GM18517 (cell line): ENCODE results near the gene ARPC5.
"Not testable (repeated sequence)": the region's sequence is repeated elsewhere in the genome, so short reads cannot be mapped to it uniquely, and the experiment has no call there.

Experiments used
- ATAC-seq: cut with Tn5 transposase; IDR thresholded peaks from one replicate; pipeline ENCODE4 v1.9.1; 2021; ENCODE audit warnings: mild to moderate bottlenecking, moderate library complexity; ENCODE audit not compliant: unreplicated experiment

Gene ARPC5

DNA sequence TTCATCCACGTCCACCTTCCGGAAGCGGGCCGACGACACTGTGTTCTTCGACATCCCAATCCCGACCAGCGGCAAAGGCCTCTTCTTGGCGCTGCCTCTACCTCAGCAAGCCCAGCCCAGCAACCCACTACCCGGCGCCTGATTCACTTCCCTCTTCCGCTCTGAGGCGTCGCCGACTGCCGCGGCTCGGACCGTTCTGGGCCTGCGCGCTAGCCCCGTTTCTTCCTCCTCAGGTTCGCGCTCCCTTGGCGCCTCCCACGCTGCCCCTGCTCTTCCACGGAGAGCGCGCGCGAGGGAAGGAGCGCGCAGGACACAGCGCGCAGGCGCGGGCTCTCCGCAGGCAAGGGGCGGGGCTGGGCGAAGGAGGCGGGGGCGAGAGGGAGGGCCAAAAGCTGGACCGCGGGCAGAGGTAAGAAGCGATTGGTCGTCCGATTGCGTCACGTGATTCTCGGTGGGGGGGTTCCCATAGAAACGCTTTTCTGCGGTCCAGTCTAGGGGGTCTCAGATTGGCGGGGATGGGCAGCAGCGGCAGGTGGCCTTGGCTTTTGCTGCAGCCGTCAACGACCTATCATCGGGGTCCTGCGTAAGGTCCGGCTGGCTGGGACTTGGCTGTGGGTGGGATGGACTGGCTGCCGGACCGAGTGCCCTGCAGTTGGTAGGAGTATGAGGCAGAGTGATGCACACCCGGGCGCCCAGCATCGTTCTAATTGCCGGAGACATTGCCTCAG, at the start of gene ARPC5:
ARPC5 (minus strand) TSS at position 178 of the 728 bp plus-strand sequence; CDS start at position 54, 124 bp downstream.
- peak; percentile 59 for ATAC-seq

DNA sequence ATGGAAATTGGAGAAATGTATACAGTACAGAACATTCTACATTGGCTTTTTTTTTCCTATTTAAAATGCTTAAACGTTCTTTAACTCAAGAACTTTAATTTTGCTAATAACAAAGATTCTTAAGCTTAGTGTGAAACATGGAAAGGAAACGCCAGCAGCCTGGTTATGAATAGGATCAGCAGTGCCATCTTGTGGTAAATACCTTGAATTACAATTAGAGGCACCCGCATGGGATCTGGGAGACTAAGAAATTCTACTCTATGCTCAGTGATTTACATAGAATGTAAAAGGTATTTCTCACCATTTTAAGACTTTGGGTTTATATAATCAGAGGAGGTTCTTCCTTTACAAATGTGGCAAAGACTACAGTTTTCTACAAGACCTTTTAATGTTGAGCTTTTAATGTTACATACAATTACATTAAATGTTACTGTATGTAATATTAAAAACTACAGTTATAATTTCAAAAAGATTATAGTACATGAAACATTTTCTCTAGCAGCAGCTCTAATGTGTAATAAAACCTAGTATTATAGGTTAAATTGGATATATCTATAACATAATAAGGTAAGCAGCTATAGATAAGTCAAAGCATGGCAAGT, 49.6 kb upstream of the ARPC5 start:
- peak; percentile 60 for ATAC-seq

DNA sequence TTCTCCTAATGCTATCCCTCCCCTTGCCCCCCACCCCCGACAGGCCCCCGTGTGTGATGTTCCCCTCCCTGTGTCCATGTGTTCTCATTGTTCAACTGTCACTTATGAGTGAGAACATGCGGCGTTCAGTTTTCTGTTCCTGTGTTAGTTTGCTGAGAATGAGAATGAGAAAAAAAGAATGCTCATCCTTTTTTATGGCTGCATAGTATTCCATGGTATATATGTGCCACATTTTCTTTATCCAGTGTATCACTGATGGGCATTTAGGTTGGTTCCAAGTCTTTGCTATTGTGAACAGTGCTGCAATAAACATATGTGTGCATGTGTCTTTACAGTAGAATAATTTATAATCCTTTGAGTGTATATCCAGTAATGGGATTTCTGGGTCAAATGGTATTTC, 43.8 kb upstream of the ARPC5 start:
- ATAC-seq: not testable (repeated sequence)

DNA sequence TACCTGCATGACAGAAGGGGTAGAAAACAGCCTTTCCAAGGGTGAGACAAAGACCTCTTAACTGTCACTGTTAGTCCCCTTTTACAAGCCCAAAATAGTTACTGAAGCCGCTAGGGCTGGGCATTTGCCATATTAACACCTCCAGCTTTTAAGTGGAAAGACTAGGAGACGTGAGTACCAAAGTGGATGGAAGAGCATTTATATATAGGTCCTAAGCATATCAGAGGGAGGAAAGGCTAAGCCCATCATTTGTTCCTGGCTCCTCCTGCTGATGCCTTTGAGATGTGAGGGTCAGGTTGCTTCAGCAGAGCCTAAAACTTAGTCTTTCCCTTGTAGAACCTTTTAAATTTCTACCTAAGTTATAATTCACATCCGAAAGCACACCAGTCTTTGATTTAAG, 43.2 kb upstream of the ARPC5 start:
- no peak for ATAC-seq

DNA sequence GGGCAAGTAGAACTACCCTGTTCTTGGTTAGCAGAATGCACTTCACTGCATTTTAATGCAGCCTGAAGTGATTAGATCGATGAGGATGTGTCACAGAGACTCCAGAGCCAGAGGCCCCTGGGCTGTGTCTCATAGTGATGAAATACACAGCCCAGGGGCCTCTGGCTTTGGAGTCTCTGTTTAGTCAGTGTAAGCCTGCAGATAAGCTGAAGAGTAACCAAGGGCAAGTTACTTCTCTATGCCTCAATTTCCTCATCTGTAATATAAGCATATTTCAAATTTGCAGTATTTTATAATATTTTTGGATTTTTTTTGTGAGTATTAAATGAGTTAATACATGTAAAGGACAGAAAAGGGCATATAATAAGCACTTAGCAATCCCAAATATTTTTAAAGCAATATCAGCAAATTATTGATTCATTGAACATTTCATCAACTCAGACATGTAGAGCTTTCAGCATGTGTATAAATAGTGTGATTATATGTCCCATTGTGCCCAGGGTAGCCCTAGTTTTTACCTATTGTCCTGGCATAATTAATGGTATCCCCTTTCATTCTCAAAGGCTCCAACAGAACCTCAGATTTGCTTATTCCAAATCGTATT, 41.1 kb upstream of the ARPC5 start:
- ATAC-seq: no peak

DNA sequence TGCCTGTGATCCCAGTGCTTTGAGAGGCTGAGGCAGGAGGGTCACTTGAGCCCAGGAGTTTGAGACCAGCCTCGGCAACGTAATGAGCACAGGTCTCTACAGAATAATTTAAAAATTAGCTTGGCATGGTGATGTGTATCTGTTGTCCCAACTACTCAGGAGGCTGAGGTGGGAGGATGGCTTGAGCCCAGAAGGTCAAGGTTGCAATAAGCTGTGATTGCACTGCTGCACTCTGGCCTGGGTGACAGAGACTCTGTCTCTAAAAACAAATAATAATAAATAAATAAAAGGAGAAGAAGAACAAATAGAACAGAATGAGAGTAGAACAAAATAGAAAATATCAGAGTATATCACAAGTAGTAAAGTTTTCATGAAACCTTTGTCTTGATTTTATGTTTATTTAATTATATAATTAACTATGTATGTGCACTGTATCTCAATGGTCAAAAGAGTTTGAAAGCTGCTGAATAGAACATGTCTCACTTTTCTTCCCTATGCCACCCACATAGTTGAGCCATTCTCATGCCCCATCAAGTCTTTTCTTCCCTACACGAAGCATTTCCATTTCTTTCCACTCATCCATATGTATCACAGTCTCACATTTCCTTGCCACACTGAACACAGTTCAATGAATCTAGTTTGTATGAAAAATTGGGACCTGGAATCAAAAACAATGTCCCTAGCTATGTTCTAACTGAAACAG, 40.5 kb upstream of the ARPC5 start:
- ATAC-seq: no peak

DNA sequence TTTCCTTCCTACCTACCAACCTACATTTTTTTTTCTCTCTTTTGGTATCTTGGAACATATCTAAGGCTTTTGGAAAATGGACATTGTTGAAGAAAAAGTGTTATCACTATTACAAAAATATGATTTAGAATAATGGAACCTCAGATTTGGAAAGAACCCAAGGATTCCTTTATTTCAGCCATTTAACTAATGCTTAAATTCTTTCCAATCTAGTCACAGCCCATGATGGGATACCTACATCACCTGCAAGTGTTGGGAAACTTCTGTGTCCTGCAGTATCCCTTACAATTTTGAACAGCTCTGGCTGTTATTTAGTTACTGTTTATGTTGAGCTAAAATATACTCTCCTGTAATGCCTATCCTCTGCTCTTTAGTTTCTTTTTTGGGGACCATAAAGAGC, 39.8 kb upstream of the ARPC5 start:
- ATAC-seq: no peak

DNA sequence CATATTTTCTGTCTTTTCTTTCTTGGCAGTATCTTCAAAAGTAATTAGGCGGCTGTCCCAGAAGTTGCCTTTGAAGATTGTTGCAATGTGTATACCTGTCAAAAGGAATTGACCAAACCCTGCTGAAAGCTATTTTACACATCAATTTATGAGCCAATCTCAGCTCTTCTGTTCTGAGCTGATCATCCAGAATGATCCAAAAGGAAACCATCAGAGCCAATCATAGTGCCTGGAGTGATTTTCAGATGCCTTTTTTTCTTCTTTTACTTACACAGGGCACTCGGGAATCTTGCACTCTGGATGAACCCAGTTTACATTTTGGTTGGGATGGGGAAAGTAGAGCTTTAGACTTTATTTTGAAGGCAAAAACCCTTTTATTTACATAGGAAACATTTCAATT, 39.3 kb upstream of the ARPC5 start:
- ATAC-seq: no peak

DNA sequence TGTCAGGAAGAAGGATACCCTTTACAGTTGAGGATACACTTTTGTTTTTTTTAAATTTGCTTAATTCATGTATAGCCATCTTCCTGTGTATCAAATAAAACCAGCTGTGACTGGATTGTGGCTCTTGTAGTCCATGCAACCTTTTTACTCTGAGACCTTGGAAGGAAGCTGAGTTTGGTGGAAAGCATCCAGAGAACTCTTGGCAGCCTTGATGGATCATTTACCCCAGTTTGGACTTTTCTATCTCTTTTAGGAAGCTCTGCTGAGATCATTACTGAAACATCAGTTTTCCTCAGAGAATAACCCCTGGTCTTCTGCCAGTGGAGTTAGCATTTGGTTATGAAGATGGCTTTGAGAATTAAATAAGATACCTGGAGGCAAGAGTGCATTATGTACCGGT, 38.8 kb upstream of the ARPC5 start:
- no peak for ATAC-seq

DNA sequence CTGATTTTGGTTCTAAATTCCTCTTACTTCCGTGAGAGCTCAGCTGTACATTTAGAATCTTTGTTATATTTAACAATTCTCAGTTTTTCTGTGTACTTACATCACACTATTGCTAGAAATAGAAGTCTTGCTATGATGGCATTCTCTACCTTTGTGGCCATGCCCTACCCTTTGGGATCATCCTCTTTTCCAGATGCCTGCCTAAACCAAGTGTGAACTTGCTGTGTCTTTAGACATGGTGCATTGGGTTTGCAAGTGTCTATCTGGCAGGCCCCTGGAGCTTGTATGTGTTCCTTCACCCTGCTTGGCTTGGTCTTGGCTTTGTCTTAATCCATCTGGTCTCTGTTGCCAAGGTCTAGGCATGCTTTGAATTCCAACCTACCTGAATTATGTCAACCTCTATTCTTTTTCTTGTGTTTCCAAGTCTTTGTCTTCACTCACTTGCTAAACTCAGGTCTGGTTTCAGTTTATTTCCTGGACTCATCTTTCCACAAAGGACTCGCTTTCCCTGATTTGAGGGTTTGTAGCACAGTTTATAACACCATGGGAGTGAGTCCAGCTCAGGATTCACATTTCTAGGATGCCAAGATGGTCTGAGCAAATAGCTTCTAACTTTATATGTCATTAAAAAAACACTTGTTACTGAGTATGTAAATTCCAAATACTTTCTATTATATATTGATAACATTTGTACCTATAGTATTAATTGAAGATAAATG, 38.2 kb upstream of the ARPC5 start:
- no peak for ATAC-seq

DNA sequence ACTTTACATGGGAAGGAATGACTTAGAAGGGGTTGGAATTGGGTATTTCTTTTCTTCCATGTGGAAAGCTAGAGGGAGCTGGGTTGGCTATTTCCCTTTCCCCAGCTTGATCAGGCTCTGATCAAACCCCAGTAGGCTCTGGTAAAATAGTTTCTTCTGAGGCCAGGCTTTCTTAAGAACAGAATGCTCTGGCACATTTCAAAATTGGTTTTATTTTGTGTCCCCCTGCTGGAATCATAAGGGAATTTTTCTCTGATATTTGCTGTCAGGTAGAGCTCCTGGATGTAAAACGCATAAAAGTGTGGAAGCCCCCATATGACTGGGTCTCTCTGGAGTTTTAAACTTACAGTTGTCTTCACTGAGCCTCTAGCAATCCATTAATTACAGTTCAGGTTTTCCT, 34.6 kb upstream of the ARPC5 start:
- no peak for ATAC-seq

DNA sequence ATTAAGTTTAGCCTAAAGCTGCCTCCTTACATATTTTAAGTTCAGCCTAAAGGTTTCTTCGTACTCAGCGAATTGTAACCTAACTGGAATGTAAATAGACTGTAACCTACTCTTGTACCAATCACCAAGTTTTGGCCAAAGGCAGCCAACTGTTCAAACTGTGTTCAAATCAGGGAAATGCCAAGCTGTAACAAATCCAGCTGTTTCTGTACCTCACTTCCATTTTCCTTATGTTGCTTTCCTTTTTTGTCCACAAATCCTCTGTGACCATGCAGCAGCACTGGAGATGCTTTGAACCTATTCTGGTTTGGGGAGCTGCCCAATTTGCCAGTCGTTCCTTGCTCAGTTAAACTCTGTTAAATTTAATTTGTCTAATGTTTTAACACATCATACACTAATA, 20.8 kb upstream of the ARPC5 start:
- no peak for ATAC-seq

DNA sequence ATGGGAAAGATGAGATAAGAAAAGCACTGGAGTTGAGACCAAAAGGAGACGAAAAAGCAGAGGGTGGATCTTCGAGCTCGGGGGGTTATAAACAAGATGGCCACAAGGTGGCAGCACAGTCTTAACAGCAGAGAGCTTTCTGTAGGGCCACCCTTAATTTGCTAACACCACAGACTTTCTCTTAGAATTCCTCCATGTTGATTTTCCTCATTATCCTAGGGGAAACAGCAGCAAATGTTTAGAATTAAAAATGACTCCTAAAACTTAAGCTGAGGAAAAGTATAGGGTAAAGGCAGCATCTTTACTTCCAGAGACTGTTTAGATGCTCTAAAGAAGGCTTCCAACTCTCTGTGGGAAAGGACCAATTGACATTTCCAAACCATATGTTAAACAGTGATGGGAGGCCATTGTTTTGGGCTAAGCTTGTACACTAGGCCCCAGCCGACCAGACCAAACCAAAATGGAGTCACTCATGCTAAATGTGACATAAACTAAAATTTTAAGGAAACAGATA, 20.0 kb upstream of the ARPC5 start:
- ATAC-seq: peak; percentile 74

DNA sequence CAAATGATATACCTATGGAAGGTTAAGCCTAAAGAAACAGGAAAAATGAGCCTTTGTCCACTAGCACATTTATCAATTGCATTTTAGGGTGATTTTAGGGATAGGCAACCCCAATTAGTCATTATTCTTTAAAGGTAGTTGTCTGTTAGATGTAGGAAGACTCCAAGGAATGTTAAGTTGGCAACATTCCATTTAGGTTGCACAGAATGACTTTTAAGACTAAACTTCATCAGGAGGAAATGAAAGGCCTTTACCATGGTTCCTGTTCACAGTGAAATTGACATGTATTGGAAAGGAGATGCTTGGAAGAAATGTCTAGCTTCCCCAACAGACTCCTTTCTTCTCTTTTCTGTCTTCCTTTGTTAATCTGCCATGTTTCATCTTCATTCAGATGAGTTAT, 19.1 kb upstream of the ARPC5 start:
- ATAC-seq: no peak

DNA sequence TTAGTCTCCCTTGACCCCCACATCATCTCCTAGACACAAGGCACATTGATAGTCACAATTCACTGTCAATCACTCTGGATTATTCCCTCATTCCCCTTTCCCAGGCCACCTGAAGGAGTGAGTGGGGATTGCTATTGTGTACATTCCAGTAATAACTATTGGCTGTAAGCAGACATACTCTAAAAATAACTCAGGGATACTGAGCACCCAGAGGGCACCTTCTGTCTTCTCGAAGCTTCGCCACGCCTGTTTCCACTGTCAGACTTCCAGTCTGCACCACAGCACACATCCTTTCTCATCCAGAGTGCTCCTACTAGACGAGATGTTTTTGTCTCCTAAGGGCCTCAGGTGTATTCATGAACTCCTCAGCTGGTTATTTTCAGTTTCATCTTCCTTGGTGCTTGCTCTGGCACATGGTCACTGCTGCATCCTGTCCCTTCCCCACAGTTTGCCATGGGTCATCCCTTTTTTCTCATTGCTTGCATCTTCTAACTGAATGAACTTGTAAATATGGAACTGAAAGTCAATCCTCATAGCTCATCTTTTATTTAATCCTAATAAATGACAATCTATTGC, 18.4 kb upstream of the ARPC5 start:
- no peak for ATAC-seq

DNA sequence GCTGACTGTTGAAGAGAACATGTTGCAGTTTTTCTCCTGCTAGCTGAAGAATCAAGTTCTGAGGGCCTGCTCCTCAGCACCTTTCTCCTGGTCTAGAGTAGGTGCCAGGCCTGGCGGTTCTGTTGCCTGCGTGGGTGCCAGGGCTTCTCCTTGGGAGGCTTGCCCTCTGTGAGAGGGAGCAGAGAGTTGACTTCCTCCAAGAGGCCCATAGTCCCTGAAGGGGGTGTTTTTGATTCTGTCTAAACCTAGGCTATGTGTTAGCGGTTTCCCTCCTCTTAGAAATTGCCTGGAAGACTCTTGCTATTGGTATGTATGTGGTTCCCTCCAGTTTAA, 17.8 kb upstream of the ARPC5 start:
- no peak for ATAC-seq

DNA sequence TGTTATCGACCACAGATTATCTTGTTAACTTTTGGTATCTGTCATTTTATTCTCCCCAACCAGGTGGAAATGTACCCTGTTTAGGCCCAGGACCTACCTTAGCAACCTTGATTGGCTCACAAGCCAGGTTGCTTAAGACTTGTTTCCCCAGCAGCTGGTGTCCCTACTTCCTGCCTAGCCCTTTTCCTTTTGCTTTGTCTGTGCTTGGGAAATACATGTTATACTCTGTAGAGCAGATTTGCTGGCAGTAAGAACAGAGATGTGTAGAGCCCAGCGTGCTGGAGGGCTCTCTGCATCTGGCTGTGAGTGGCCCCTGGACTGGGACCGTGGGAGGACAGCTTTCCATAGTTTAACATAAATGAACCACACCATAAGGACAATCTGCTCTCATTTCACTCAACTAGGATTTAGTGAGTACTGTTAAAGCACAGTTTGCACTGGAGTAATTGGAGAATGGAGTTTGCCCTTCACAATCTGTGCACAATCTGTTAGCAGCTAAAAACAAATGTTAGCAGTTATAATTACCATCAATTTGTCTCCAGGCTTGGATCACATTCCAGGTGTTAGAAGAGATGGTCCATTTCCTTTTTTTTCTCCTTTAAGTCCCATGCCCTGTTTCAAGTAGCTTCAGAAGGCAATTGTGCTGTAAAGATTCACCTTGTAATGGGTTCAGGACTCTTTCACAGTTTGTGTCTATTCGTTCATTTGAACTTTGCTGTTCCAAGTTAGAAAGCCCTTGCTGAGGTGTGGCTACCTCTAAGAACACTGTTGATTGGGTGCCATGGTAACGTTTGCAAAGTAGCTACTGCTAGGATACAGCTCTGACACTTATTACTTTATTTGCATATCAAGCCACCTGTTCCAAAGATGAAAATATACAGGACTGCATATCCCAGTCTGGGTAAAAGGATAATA, 17.2 kb upstream of the ARPC5 start, which contains the start of gene APOBEC4:
APOBEC4 (minus strand) TSS at position 770 of the 915 bp plus-strand sequence. CDS start 4,535 bp downstream, outside the sequence.
- ATAC-seq: no peak

DNA sequence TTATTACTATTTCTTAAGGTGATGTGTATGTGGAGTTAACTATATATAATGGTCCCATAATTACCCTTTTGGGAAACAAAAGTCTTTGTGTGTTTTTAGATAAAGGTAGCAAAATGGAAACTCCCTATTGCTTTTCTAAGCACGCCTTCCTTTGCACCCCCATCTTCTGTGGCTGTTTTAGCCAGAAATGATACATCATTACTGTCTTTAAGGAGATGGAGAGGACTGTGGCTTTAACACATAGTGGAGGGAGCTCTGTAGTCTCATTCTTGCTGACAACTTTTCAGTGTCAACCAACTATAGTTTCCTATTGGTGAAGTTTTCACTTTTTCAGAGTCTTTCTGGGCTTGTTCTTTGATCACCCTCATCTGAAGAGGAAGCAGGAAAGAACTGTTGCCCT, 16.5 kb upstream of the ARPC5 start:
- ATAC-seq: no peak

DNA sequence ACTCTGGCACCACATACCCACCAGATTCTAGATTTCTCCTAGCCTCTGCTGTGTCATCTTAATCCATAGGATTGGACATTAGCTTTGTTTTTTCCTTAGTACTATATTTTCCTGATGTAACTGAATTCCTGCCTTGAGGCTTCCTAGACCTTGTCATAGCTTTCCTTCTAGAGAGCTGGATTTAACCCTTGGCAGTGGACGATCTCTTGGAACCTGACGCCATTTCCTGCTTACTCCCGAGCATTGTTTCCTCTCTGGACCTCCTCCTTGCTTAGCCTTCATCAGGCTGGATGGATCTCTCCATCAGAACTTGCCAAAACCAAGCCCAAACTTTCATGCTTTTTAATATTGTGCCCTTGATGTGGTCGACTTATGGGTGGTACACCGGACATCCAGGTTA, 16.0 kb upstream of the ARPC5 start:
- no peak for ATAC-seq

DNA sequence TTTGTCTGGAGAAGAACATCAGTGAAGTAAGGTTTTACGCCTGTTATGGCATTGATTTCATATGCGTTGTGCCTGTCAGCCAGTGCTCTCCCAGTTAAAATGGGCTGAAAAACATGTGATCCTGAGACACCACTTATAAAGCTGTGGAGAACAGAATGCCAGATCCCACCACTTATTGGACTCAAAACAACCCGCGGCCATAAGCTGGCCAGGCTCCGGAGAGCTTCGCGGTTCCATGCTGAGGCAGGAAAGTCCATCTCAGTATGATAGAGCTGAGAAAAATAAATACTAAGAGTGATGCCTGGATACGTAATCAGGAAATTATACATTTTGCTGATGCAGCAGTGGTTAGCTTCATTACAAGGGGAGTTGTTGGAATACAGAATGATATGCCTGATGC, 12.5 kb upstream of the ARPC5 start:
- ATAC-seq: no peak
